Suprapubic skin (tissue), 4 donors: ENCODE results near the gene MYO6. TPM values are rescaled to one million over a fixed set of nuclear protein-coding genes. Genes with fewer than 3 reads are reported as not detected.

Experiments
- DNase-seq, 2 donors: peaks; one replicate each; pipeline ENCODE4 v3.0.0-alpha.2; 2019; ENCODE audit warnings: low spot score in 2 of 2
- H3K27ac ChIP-seq: fragments of 200-600 bp; sonication (generic); one replicate; pipeline ENCODE4 v1.5.1; 2019
- H3K27me3 ChIP-seq: fragments of 200-600 bp; sonication (generic); one replicate; pipeline ENCODE4 v1.5.1; 2019
- H3K36me3 ChIP-seq: fragments of 200-600 bp; sonication (generic); one replicate; pipeline ENCODE4 v1.5.1; 2019
- H3K4me1 ChIP-seq: fragments of 200-600 bp; sonication (generic); one replicate; pipeline ENCODE4 v1.5.1; 2019
- H3K4me3 ChIP-seq: fragments of 200-600 bp; sonication (generic); one replicate; pipeline ENCODE4 v1.5.1; 2019; ENCODE audit warnings: mild to moderate bottlenecking
- H3K9me3 ChIP-seq: fragments of 200-600 bp; sonication (generic); one replicate; pipeline ENCODE4 v1.5.1; 2019
- EP300 ChIP-seq: sonication (generic); formaldehyde crosslinking; IDR thresholded peaks from one replicate; pipeline ENCODE4 v1.6.1; 2017; ENCODE audit warnings: antibody characterized with exemption
- POLR2A ChIP-seq, 2 donors: fragments of 450-650 bp; IDR thresholded peaks; one replicate each; pipeline ENCODE4 v1.6.1; 2017; ENCODE audit warnings: antibody characterized with exemption in 2 of 2, mild to moderate bottlenecking in 2 of 2, moderate library complexity in 2 of 2
- POLR2AphosphoS5 ChIP-seq, 3 donors: sonication (generic); formaldehyde crosslinking; IDR thresholded peaks; one replicate each; pipeline ENCODE4 v1.6.1; 2017; ENCODE audit warnings: antibody characterized with exemption in 3 of 3
- WGBS: methylation state at CpG from one replicate; pipeline ENCODE4 v1.1.5; 2018; 5-methylcytosine and 5-hydroxymethylcytosine counted together
- total RNA-seq, 4 donors: library from RNA; depleted of rRNA; stranded (reverse); fragments of >200 nt; gene quantifications; one replicate each; pipeline ENCODE4 v1.1.0, GENCODE V29; 2016
- TF ChIP-seq, protein P1 (sequence below), 2 donors: fragments of 200-600 bp in 1 of 2; fragments of 450-650 bp in 1 of 2; sonication (generic) in 1 of 2; IDR thresholded peaks; one replicate each; pipeline ENCODE4 v1.5.1; 2016 to 2019; ENCODE audit warnings: antibody characterized with exemption in 2 of 2, mild to moderate bottlenecking in 1 of 2, moderate library complexity in 1 of 2

The MYO6 gene
- total RNA-seq, 4 donors from 2014 or later, result 27.8 to 42.6 (median 30.6) TPM

DNA sequence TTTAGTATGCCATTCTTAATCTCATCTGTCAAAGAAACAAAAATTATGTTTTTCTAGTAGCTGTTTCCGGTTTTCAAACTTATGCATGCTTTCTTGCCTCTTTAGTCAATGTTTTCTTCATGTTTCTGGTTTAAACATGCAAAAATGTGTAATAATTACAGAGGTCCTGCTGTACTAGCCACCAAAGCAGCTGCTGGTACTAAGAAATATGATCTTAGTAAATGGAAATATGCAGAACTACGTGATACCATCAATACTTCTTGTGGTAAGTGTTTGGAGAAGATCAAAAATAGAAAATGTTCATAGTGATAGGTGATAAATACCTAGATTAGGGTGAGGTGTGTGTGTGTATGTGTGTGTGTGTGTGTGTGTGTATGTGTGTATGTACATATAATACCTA lies 158.4 kb downstream of the MYO6 start:
- no peak for TF ChIP-seq POLR2AphosphoS5 (IDR thresholded peaks at IDR 0.05)
- TF ChIP-seq EP300, result no peak
- TF ChIP-seq, protein P1, sequence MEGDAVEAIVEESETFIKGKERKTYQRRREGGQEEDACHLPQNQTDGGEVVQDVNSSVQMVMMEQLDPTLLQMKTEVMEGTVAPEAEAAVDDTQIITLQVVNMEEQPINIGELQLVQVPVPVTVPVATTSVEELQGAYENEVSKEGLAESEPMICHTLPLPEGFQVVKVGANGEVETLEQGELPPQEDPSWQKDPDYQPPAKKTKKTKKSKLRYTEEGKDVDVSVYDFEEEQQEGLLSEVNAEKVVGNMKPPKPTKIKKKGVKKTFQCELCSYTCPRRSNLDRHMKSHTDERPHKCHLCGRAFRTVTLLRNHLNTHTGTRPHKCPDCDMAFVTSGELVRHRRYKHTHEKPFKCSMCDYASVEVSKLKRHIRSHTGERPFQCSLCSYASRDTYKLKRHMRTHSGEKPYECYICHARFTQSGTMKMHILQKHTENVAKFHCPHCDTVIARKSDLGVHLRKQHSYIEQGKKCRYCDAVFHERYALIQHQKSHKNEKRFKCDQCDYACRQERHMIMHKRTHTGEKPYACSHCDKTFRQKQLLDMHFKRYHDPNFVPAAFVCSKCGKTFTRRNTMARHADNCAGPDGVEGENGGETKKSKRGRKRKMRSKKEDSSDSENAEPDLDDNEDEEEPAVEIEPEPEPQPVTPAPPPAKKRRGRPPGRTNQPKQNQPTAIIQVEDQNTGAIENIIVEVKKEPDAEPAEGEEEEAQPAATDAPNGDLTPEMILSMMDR (IDR thresholded peaks at IDR 0.05), result no peak
- TF ChIP-seq POLR2A (IDR thresholded peaks at IDR 0.05), result no peak
- DNase-seq, result no peak
- Histone ChIP-seq H3K36me3 (peaks cover 2% of the 10 kb centered on the region), H3K27ac (no peak overlapping the region), H3K27me3 (no peaks in the 10 kb centered on the region), H3K4me3 (no peak overlapping the region), H3K4me1 (no peaks in the 10 kb centered on the region), H3K9me3 (no peaks in the 10 kb centered on the region)
- WGBS, result 76% methylated on average over 2 of the region's 2 CpGs

DNA sequence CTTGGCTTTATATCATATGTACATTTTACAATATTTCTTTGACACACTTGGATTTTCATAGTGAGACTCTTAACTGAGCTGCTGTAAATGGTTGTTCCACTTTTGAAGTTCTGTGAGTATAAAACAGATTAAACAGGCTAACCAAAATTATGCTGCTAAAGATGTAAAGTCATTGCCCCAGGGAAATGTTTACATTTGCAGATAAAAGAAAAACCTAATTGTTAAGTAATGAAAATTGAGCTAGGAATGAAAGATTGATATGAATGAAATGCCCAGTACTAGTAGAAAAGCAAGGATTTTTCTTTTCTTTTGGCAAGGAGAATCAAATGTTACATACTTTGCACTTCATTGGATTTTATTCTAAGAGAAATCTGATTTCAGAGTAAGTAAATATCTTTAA lies 164.0 kb downstream of the MYO6 start:
- no peak overlapping the region for H3K4me3 ChIP-seq
- no peak overlapping the region for H3K27ac ChIP-seq
- peaks cover 17% of the 10 kb centered on the region for H3K36me3 ChIP-seq
- H3K9me3 ChIP-seq, result no peaks in the 10 kb centered on the region
- TF ChIP-seq, protein P1 (IDR thresholded peaks at IDR 0.05), result no peak
- TF ChIP-seq POLR2AphosphoS5 (IDR thresholded peaks at IDR 0.05) (no peak), EP300 (no peak), POLR2A (IDR thresholded peaks at IDR 0.05) (no peak)
- H3K4me1 ChIP-seq, result no peaks in the 10 kb centered on the region
- DNase-seq, result no peak
- H3K27me3 ChIP-seq, result no peaks in the 10 kb centered on the region

DNA sequence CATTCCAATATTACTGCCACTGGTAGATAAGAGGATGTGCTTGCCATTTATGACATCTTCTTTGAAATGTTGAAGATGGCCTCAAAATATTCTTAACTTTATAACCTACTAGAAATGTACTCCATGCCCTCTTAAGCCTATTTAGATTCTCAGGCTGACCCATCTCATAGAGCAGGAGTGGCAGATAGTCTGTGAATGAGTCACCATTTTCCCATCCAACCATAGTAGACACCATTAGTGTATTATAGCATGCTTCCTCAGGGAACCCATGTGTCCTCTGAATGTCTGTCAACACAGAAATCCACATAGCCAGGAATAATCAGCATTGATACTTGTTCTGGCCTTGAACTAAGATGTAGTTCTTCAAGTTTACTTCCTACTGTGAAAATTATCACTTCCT lies 173.2 kb downstream of the MYO6 start:
- Histone ChIP-seq H3K4me1 (no peaks in the 10 kb centered on the region), H3K27me3 (no peaks in the 10 kb centered on the region), H3K4me3 (no peak overlapping the region), H3K27ac (no peak overlapping the region), H3K9me3 (no peaks in the 10 kb centered on the region), H3K36me3 (peaks cover 12% of the 10 kb centered on the region)
- DNase-seq, result no peak
- TF ChIP-seq EP300 (no peak), POLR2A (IDR thresholded peaks at IDR 0.05) (no peak), POLR2AphosphoS5 (IDR thresholded peaks at IDR 0.05) (no peak)
- TF ChIP-seq, protein P1 (IDR thresholded peaks at IDR 0.05), result no peak

DNA sequence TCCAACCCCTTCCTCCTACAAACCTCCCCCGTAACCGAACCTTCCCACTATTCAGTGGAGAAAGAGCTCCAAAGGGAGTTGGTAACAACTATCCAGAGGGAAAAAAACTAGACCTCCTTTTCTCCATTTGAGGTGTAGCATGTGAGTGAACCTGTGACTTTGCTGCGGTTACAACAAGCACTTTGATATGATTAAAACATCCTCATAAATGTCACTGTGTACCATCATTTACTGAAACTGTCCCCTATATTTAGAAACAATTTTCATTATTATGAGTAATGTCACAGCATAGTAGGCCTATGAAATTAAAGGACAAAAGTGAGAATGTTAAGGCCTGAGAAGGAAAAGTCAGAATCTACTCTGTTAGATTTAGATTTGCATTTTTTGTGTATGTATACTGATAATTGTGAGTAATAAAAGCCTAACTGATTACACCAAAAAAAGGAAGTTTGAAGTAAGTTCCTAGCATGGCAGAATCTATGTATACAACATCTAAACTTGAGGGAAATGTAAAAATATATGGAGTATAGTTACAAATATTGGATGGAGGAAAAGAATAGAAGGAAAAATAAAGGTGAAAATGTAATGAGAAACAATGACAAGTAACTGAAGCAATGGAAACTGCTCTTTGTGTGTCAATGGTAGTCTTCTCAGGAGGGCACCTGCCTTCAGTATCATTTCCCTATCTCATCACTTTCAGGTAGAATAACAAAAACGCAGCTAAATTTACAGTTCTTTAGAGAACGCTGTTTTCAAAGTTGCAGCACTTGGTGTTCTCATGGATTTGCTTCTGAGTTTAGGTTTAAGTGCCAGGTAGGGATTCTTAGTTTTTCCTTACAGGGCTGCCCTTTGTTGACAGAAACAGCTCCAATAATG lies 177.5 kb downstream of the MYO6 start:
- no peaks in the 10 kb centered on the region for H3K27me3 ChIP-seq
- H3K4me1 ChIP-seq, result no peaks in the 10 kb centered on the region
- 93% methylated on average over 5 of the region's 5 CpGs for WGBS
- no peak for TF ChIP-seq EP300
- H3K4me3 ChIP-seq, result no peak overlapping the region
- no peak overlapping the region for H3K27ac ChIP-seq
- DNase-seq, result no peak
- no peaks in the 10 kb centered on the region for H3K36me3 ChIP-seq
- H3K9me3 ChIP-seq, result no peaks in the 10 kb centered on the region

DNA sequence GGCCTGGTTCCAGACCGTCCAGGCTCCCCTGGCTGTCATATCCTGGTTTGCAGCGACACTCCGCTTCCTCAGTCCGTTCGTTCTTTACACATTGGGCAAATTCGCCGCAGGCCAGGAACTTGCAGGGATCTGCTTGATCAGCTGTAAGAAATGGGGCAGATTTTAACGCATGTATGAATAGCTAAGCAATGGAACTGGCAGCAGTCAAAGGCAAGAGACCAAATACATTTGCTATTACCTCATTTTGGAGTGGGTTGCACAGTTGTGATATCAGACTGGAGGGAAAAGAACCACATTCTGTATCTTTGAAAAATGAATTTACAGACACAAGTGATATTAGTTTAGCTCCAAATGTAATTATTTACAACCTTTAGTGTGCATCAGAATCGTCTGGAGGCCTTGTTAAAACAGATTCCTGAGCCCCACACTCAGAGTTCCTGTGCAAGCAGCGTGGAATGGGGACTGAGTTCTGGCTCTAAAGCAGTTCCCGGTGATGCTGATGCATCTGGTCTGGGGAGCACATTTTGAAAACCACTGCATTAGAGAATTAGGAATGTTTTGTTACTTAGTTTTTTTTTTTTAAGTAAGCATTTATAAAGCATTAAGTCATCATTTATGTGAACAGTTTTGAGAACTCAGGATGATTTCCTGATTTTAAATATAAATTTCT lies 182.1 kb downstream of the MYO6 start:
- no peaks in the 10 kb centered on the region for H3K9me3 ChIP-seq
- 64% methylated on average over 11 of the region's 11 CpGs for WGBS
- no peak for DNase-seq

More for the DNA sequence above, 182.1 kb downstream of the MYO6 start:
- Histone ChIP-seq H3K27me3 (no peaks in the 10 kb centered on the region), H3K4me1 (peaks cover 9% of the 10 kb centered on the region), H3K27ac (no peak overlapping the region), H3K4me3 (no peak overlapping the region), H3K36me3 (no peaks in the 10 kb centered on the region)
- TF ChIP-seq POLR2AphosphoS5 (IDR thresholded peaks at IDR 0.05) (no peak), POLR2A (IDR thresholded peaks at IDR 0.05) (no peak), EP300 (no peak)
- TF ChIP-seq, protein P1 (IDR thresholded peaks at IDR 0.05), result no peak
